IPS-20b (cell line): Measurements from ENCODE around the gene CADPS2.

Experiments used
- H3K27ac ChIP-seq: one replicate; pipeline ENCODE4 v1.5.1; 2013; ENCODE audit warnings: low read length
- H3K27me3 ChIP-seq: 2 replicates; pipeline ENCODE4 v1.6.1; 2013; ENCODE audit warnings: mild to moderate bottlenecking, low read length, inconsistent platforms; ENCODE audit not compliant: insufficient read depth
- H3K36me3 ChIP-seq: 2 replicates; pipeline ENCODE4 v1.6.1; 2013; ENCODE audit warnings: low read depth, mild to moderate bottlenecking, inconsistent platforms, low read length, moderate library complexity; ENCODE audit not compliant: insufficient read depth
- H3K4me1 ChIP-seq: 2 replicates; pipeline ENCODE4 v1.6.1; 2013; ENCODE audit warnings: mild to moderate bottlenecking, control low read depth, inconsistent platforms, low read length, moderate library complexity; ENCODE audit not compliant: insufficient read depth
- H3K4me3 ChIP-seq: 2 replicates; pipeline ENCODE4 v1.5.1; 2013; ENCODE audit warnings: mild to moderate bottlenecking, low read length, inconsistent platforms
- H3K9ac ChIP-seq: 2 replicates; pipeline ENCODE4 v1.6.1; 2013; ENCODE audit warnings: low read depth, mild to moderate bottlenecking, inconsistent platforms, low read length, moderate library complexity
- H3K9me3 ChIP-seq: 2 replicates; pipeline ENCODE4 v1.6.1; 2013; ENCODE audit warnings: mild to moderate bottlenecking, low read depth, low read length, inconsistent platforms; ENCODE audit not compliant: insufficient read depth

CADPS2 gene

GRCh38 chr7:122463631-122464030 lies 422.6 kb downstream of the CADPS2 start:
- Histone ChIP-seq H3K9me3 (no peaks in the 10 kb centered on the region), H3K27me3 (no peaks in the 10 kb centered on the region), H3K4me3 (no peak overlapping the region), H3K36me3 (no peaks in the 10 kb centered on the region), H3K4me1 (peaks cover 9% of the 10 kb centered on the region; the same call in 1 of the 2 replicates), H3K9ac (no peak overlapping the region), H3K27ac (no peak overlapping the region)

- Histone ChIP-seq H3K4me3 (no peak overlapping the region), H3K9ac (no peak overlapping the region), H3K4me1 (peaks cover 17% of the 10 kb centered on the region), H3K27me3 (no peaks in the 10 kb centered on the region), H3K9me3 (no peaks in the 10 kb centered on the region), H3K36me3 (no peaks in the 10 kb centered on the region), H3K27ac (no peak overlapping the region)
These were observed 425.3 kb downstream of the CADPS2 start for GRCh38 chr7:122460936-122461335.

- H3K9me3 ChIP-seq = no peaks in the 10 kb centered on the region
- H3K27me3 ChIP-seq = no peaks in the 10 kb centered on the region
- H3K9ac ChIP-seq = no peak overlapping the region
- peaks cover 11% of the 10 kb centered on the region for H3K4me1 ChIP-seq
- no peak overlapping the region for H3K27ac ChIP-seq
- H3K4me3 ChIP-seq = no peak overlapping the region
- H3K36me3 ChIP-seq = no peaks in the 10 kb centered on the region
These were observed 428.3 kb downstream of the CADPS2 start for GRCh38 chr7:122457969-122458368.

- Histone ChIP-seq H3K4me3 (no peak overlapping the region), H3K4me1 (peaks cover 11% of the 10 kb centered on the region), H3K36me3 (no peaks in the 10 kb centered on the region), H3K27ac (no peak overlapping the region), H3K9ac (no peak overlapping the region), H3K27me3 (no peaks in the 10 kb centered on the region), H3K9me3 (no peaks in the 10 kb centered on the region)
These were observed 428.9 kb downstream of the CADPS2 start for GRCh38 chr7:122457325-122457724.

GRCh38 chr7:122454776-122455507 lies 431.3 kb downstream of the CADPS2 start:
- H3K27ac ChIP-seq = no peak overlapping the region
- peaks cover 19% of the 10 kb centered on the region for H3K4me1 ChIP-seq
- no peak overlapping the region for H3K4me3 ChIP-seq
- H3K36me3 ChIP-seq = no peaks in the 10 kb centered on the region
- H3K9ac ChIP-seq = no peak overlapping the region
- H3K9me3 ChIP-seq = no peaks in the 10 kb centered on the region
- H3K27me3 ChIP-seq = no peaks in the 10 kb centered on the region

GRCh38 chr7:122453432-122453831 lies 432.8 kb downstream of the CADPS2 start:
- Histone ChIP-seq H3K4me1 (peaks cover 33% of the 10 kb centered on the region), H3K4me3 (no peak overlapping the region), H3K27me3 (no peaks in the 10 kb centered on the region), H3K27ac (no peak overlapping the region), H3K36me3 (no peaks in the 10 kb centered on the region), H3K9ac (no peak overlapping the region), H3K9me3 (no peaks in the 10 kb centered on the region)

- H3K36me3 ChIP-seq = 0 out of 2 replicates have a peak, but pooled peaks cover 4% of the 10 kb centered on the region
- H3K27me3 ChIP-seq = no peaks in the 10 kb centered on the region
- H3K9ac ChIP-seq = peak overlapping the region; percentile 7; the same call in 1 of the 2 replicates
- H3K4me3 ChIP-seq = peak overlapping the region; percentile 8; the same call in 1 of the 2 replicates
- peak overlapping the region; percentile 35 for H3K27ac ChIP-seq
- H3K9me3 ChIP-seq = peaks cover 10% of the 10 kb centered on the region; the same call in 1 of the 2 replicates
- H3K4me1 ChIP-seq = peaks cover 30% of the 10 kb centered on the region
These were observed 437.2 kb downstream of the CADPS2 start for GRCh38 chr7:122448893-122449589.

GRCh38 chr7:122442929-122443328 lies 443.3 kb downstream of the CADPS2 start:
- peak overlapping the region; percentile 64 for H3K27ac ChIP-seq
- 0 out of 2 replicates have a peak, but pooled peaks cover 4% of the 10 kb centered on the region for H3K36me3 ChIP-seq
- H3K9ac ChIP-seq = peak overlapping the region; percentile 28; the same call in 1 of the 2 replicates
- H3K27me3 ChIP-seq = no peaks in the 10 kb centered on the region
- H3K4me3 ChIP-seq = peak overlapping the region; percentile 10; the same call in 1 of the 2 replicates
- peaks cover 13% of the 10 kb centered on the region; the same call in 1 of the 2 replicates for H3K9me3 ChIP-seq
- H3K4me1 ChIP-seq = peaks cover 45% of the 10 kb centered on the region; the same call in 1 of the 2 replicates

- Histone ChIP-seq H3K4me3 (peak overlapping the region; percentile 44), H3K36me3 (no peaks in the 10 kb centered on the region), H3K9ac (peak overlapping the region; percentile 26; the same call in 1 of the 2 replicates), H3K27ac (peak overlapping the region; percentile 20), H3K4me1 (peaks cover 59% of the 10 kb centered on the region), H3K9me3 (no peaks in the 10 kb centered on the region), H3K27me3 (no peaks in the 10 kb centered on the region)
These were observed 447.8 kb downstream of the CADPS2 start for GRCh38 chr7:122438492-122438891.

- Histone ChIP-seq H3K4me3 (peak overlapping the region; percentile 44), H3K9ac (peak overlapping the region; percentile 26; the same call in 1 of the 2 replicates), H3K36me3 (no peaks in the 10 kb centered on the region), H3K9me3 (no peaks in the 10 kb centered on the region), H3K27ac (peak overlapping the region; percentile 20), H3K4me1 (peaks cover 55% of the 10 kb centered on the region), H3K27me3 (no peaks in the 10 kb centered on the region)
These were observed 448.3 kb downstream of the CADPS2 start for GRCh38 chr7:122438006-122438405.

GRCh38 chr7:122433765-122434164 lies 452.5 kb downstream of the CADPS2 start:
- H3K4me1 ChIP-seq = peaks cover 48% of the 10 kb centered on the region
- H3K9me3 ChIP-seq = no peaks in the 10 kb centered on the region
- no peaks in the 10 kb centered on the region for H3K27me3 ChIP-seq
- no peak overlapping the region for H3K9ac ChIP-seq
- no peak overlapping the region for H3K4me3 ChIP-seq
- no peak overlapping the region for H3K27ac ChIP-seq
- no peaks in the 10 kb centered on the region for H3K36me3 ChIP-seq
